CD14-positive monocyte (primary cell): ENCODE results near the gene IGF2R. TPM values are rescaled to one million over a fixed set of nuclear protein-coding genes. Genes with fewer than 3 reads are reported as not detected.

Experiments used
- DNase-seq, 3 donors: peaks; one replicate each; pipeline ENCODE4 v3.0.0-alpha.2; 2011 to 2022
- H2AFZ ChIP-seq: 2 replicates; pipeline ENCODE4 v1.6.0; 2012; ENCODE audit warnings: mild to moderate bottlenecking, low read depth, low read length, inconsistent platforms; ENCODE audit not compliant: insufficient read depth, poor library complexity, severe bottlenecking
- H3K27ac ChIP-seq, 2 donors: 1 replicate in 1 of 2; 2 replicates in 1 of 2; pipeline ENCODE4 v1.5.1; 2012 to 2013; ENCODE audit warnings: low read length in 2 of 2, control low read depth in 1 of 2, inconsistent platforms in 1 of 2, low read depth in 1 of 2, mild to moderate bottlenecking in 1 of 2
- H3K27me3 ChIP-seq, 2 donors: one replicate each; pipeline versions ENCODE4 v1.6.0 to v1.6.1; 2011 to 2013; ENCODE audit warnings: low read length in 2 of 2; ENCODE audit not compliant: control insufficient read depth in 2 of 2, insufficient read depth in 2 of 2
- H3K36me3 ChIP-seq, 2 donors: replicated peaks in 1 of 2; 1 replicate in 1 of 2; 2 replicates in 1 of 2; pipeline versions ENCODE4 v1.5.1 to v1.6.1; 2012 to 2013; ENCODE audit warnings: low read length in 2 of 2, control low read depth in 1 of 2, inconsistent platforms in 1 of 2, mild to moderate bottlenecking in 1 of 2; ENCODE audit not compliant: insufficient read depth in 2 of 2, control insufficient read depth in 1 of 2
- H3K4me1 ChIP-seq, 2 donors: 1 replicate in 1 of 2; 2 replicates in 1 of 2; pipeline versions ENCODE4 v1.5.1 to v1.6.1; 2012 to 2013; ENCODE audit warnings: low read length in 2 of 2, control low read depth in 1 of 2, inconsistent platforms in 1 of 2, mild to moderate bottlenecking in 1 of 2, moderate library complexity in 1 of 2; ENCODE audit not compliant: insufficient read depth in 2 of 2, control insufficient read depth in 1 of 2
- H3K4me2 ChIP-seq: replicated peaks from 2 replicates; pipeline ENCODE3; 2012; ENCODE audit warnings: low read length, moderate library complexity, mild to moderate bottlenecking; ENCODE audit not compliant: poor library complexity, severe bottlenecking; ENCODE audit errors: extremely low read depth
- H3K4me3 ChIP-seq, 3 experiments: fragments of 200-600 bp in 1 of 3; sonication (generic) in 1 of 3; replicated peaks in 1 of 3; 1 replicate in 2 of 3; 2 replicates in 1 of 3; pipeline ENCODE4 v1.5.1; 2011 to 2013; ENCODE audit warnings: low read length in 3 of 3, mild to moderate bottlenecking in 3 of 3, control low read depth in 2 of 3, low read depth in 2 of 3, inconsistent platforms in 1 of 3, moderate library complexity in 1 of 3
- H3K79me2 ChIP-seq: 2 replicates; pipeline ENCODE4 v1.6.0; 2012; ENCODE audit warnings: mild to moderate bottlenecking, control low read depth, inconsistent platforms, low read length, moderate library complexity; ENCODE audit not compliant: insufficient read depth
- H3K9ac ChIP-seq: 2 replicates; pipeline ENCODE4 v1.6.0; 2017; ENCODE audit warnings: low read length, mild to moderate bottlenecking; ENCODE audit not compliant: insufficient read depth, poor library complexity, severe bottlenecking
- H3K9me3 ChIP-seq, 2 donors: replicated peaks in 1 of 2; 1 replicate in 1 of 2; 2 replicates in 1 of 2; pipeline versions ENCODE4 v1.5.1 to v1.6.1; 2012 to 2013; ENCODE audit warnings: low read length in 2 of 2, control low read depth in 1 of 2; ENCODE audit not compliant: control insufficient read depth in 1 of 2, insufficient read depth in 1 of 2
- H4K20me1 ChIP-seq: 2 replicates; pipeline ENCODE4 v1.6.0; 2012; ENCODE audit warnings: mild to moderate bottlenecking, low read length, control low read depth, moderate library complexity; ENCODE audit not compliant: insufficient read depth
- H3K27ac Mint-ChIP-seq, 7 donors: one replicate each; pipeline ENCODE4 v1.8.0; 2020; ENCODE audit warnings: mild to moderate bottlenecking in 7 of 7, mixed read lengths in 7 of 7, moderate library complexity in 6 of 7, inconsistent platforms in 2 of 7
- H3K27me3 Mint-ChIP-seq, 3 donors: one replicate each; pipeline ENCODE4 v1.8.0; 2021 to 2022; ENCODE audit warnings: low read depth in 3 of 3, mild to moderate bottlenecking in 3 of 3, mixed read lengths in 3 of 3, moderate library complexity in 3 of 3, inconsistent platforms in 1 of 3
- H3K36me3 Mint-ChIP-seq, 2 donors: one replicate each; pipeline ENCODE4 v1.8.0; 2020; ENCODE audit warnings: mixed read lengths in 2 of 2, inconsistent platforms in 1 of 2, mild to moderate bottlenecking in 1 of 2
- H3K4me1 Mint-ChIP-seq: one replicate; pipeline ENCODE4 v1.8.0; 2020; ENCODE audit warnings: mild to moderate bottlenecking, mixed read lengths
- H3K4me3 Mint-ChIP-seq, 2 donors: one replicate each; pipeline ENCODE4 v1.8.0; 2020; ENCODE audit warnings: mild to moderate bottlenecking in 2 of 2, mixed read lengths in 2 of 2, moderate library complexity in 1 of 2
- H3K9me3 Mint-ChIP-seq, 7 donors: one replicate each; pipeline ENCODE4 v1.8.0; 2020 to 2022; ENCODE audit warnings: mixed read lengths in 7 of 7, mild to moderate bottlenecking in 6 of 7, moderate library complexity in 6 of 7, inconsistent platforms in 2 of 7
- WGBS: methylation state at CpG from one replicate; pipeline ENCODE4 v1.1.5; 2013; ENCODE audit warnings: missing lambda C conversion rate; ENCODE audit not compliant: insufficient coverage; 5-methylcytosine and 5-hydroxymethylcytosine counted together
- intact Hi-C, 2 donors: fragments of 100-400 bp; cut with micrococcal nuclease; formaldehyde crosslinking; loops; one replicate each; pipeline versions ENCODE4 v1.15.0 to v1.15.1; 2023
- polyA plus RNA-seq, 3 donors: library from polyadenylated mRNA; depleted of rRNA in 1 of 3; unstranded in 2 of 3; stranded (reverse) in 1 of 3; fragments of 300-500 nt in 2 of 3; fragments of >200 nt in 1 of 3; fragmentation: Illumina TruSeq in 2 of 3; gene quantifications; 1 replicate in 2 of 3; 2 replicates in 1 of 3; pipeline ENCODE4 v1.2.3, GENCODE V29; 2012 to 2021
- TF ChIP-seq, protein P1 (sequence below): fragments of 200-600 bp; IDR thresholded peaks from one replicate; pipeline ENCODE4 v1.8.0; 2022; ENCODE audit warnings: antibody characterized with exemption, mild to moderate bottlenecking

The IGF2R gene
- polyA plus RNA-seq, 3 donors = 6.9 to 44.8 (median 8.2) TPM

DNA sequence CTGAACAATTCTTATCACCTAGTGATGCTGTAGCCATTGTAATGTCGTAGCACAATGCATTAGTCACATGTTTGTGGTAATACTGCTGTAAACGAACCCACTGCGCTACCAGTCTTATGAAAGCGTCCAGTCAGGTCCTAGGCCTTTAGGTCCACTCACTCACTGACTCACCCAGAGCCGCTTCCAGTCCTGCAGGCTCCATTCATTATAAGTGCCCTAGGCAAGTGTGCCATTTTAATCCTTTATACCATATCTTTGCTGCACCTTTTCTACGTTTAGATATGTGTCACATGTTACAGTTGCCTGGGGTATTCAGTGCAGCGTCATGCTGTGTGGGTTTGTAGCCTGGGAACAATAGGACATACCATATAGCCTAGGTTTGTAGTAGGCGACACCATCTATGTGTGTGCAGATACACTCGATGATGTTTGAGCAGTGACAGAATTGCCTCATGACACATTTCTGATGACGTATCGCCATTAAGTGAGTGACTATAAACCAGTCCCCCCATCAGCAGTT lies 15.4 kb downstream of the IGF2R start:
- peak; percentile 87 to 93 (median 93) for DNase-seq
- H4K20me1 ChIP-seq = peaks cover 100% of the 10 kb centered on the region
- no peak overlapping the region for H2AFZ ChIP-seq
- intact Hi-C loops = loop anchor here (5.0 to 10.0 kb wide), 2 partner anchors 42 to 260 kb away; partner anchors contain the start of gene WTAP (in 1 of the 2)
- peaks cover 73 to 89% of the 10 kb centered on the region in 2 donors for H3K4me1 ChIP-seq
- WGBS = 70% methylated on average over 2 of the region's 11 CpGs
- TF ChIP-seq, protein P1, sequence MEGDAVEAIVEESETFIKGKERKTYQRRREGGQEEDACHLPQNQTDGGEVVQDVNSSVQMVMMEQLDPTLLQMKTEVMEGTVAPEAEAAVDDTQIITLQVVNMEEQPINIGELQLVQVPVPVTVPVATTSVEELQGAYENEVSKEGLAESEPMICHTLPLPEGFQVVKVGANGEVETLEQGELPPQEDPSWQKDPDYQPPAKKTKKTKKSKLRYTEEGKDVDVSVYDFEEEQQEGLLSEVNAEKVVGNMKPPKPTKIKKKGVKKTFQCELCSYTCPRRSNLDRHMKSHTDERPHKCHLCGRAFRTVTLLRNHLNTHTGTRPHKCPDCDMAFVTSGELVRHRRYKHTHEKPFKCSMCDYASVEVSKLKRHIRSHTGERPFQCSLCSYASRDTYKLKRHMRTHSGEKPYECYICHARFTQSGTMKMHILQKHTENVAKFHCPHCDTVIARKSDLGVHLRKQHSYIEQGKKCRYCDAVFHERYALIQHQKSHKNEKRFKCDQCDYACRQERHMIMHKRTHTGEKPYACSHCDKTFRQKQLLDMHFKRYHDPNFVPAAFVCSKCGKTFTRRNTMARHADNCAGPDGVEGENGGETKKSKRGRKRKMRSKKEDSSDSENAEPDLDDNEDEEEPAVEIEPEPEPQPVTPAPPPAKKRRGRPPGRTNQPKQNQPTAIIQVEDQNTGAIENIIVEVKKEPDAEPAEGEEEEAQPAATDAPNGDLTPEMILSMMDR = no peak
- Mint-ChIP-seq H3K4me1 (peaks cover 80% of the 10 kb centered on the region), H3K36me3 (peaks cover 27 to 36% of the 10 kb centered on the region in 2 donors), H3K27ac (peak overlapping the region; percentile 95 to 99 (median 96)), H3K27me3 (peaks cover 15 to 25% (median 25%) of the 10 kb centered on the region in 3 donors), H3K4me3 (peak overlapping the region in 1 of 2 donors; percentile 19), H3K9me3 (peaks cover 0 to 5% (median 2%) of the 10 kb centered on the region in 7 donors)
- no peaks in the 10 kb centered on the region for H3K9me3 ChIP-seq
- peaks cover 0 to 11% of the 10 kb centered on the region in 2 donors for H3K27me3 ChIP-seq
- H3K79me2 ChIP-seq = peaks cover 87% of the 10 kb centered on the region
- peak overlapping the region in 1 of 3 experiments; percentile 59 for H3K4me3 ChIP-seq
- H3K4me2 ChIP-seq = peak overlapping the region; percentile 74
- peak overlapping the region; percentile 82 to 97 for H3K27ac ChIP-seq
- peak overlapping the region; percentile 55 for H3K9ac ChIP-seq
- no peaks in the 10 kb centered on the region for H3K36me3 ChIP-seq

GRCh38 chr6:159985296-159985945 lies 16.5 kb downstream of the IGF2R start:
- Histone ChIP-seq H3K4me2 (peak overlapping the region; percentile 9), H4K20me1 (peaks cover 100% of the 10 kb centered on the region), H3K4me3 (no peak overlapping the region), H3K79me2 (peaks cover 86% of the 10 kb centered on the region), H3K27me3 (peaks cover 0 to 4% of the 10 kb centered on the region in 2 donors), H3K27ac (peak overlapping the region in 1 of 2 donors; percentile 97), H3K4me1 (peaks cover 79 to 89% of the 10 kb centered on the region in 2 donors), H3K9ac (no peak overlapping the region), H3K36me3 (no peaks in the 10 kb centered on the region), H3K9me3 (no peaks in the 10 kb centered on the region), H2AFZ (no peak overlapping the region)
- Mint-ChIP-seq H3K27me3 (peaks cover 5 to 14% (median 14%) of the 10 kb centered on the region in 3 donors), H3K36me3 (peaks cover 23 to 29% of the 10 kb centered on the region in 2 donors), H3K27ac (peak overlapping the region; percentile 40 to 96 (median 65)), H3K4me3 (no peak overlapping the region), H3K9me3 (peaks cover 0 to 2% (median 0%) of the 10 kb centered on the region in 7 donors), H3K4me1 (peaks cover 81% of the 10 kb centered on the region)
- TF ChIP-seq, protein P1 = no peak
- intact Hi-C loops = loop anchor here in 1 of 2 donors (5.0 to 10.0 kb wide), 2 partner anchors 33 to 261 kb away; partner anchors contain the start of gene WTAP
- DNase-seq = peak in 2 of 3 donors; percentile 12 to 44
- 82% methylated on average over 11 of the region's 11 CpGs for WGBS
